GM13976 (cell line): Measurements from ENCODE around the gene UPK2.

Experiments used
- DNase-seq: peaks from one replicate; pipeline ENCODE4 v3.0.0; 2012; ENCODE audit warnings: low spot score
- CTCF ChIP-seq: IDR thresholded peaks from 2 replicates; pipeline ENCODE4 v1.5.1; 2012; ENCODE audit warnings: borderline replicate concordance, mild to moderate bottlenecking; ENCODE audit not compliant: insufficient read depth; ENCODE audit errors: extremely low read depth, missing control alignments, control extremely low read depth
- in situ Hi-C: fragments of 300-500 bp; cut with MboI; formaldehyde crosslinking; loops from one replicate; pipeline ENCODE4 v1.12.0; 2022; ENCODE audit warnings: low sequenced_read_pairs, mixed read lengths, inconsistent platforms; ENCODE audit not compliant: unreplicated experiment

Gene UPK2

GRCh38 chr11:118918128-118918685 is 37.9 kb upstream of the UPK2 start:
- no peak for TF ChIP-seq CTCF
- in situ Hi-C loops: no loop called here
- DNase-seq: no peak

DNA sequence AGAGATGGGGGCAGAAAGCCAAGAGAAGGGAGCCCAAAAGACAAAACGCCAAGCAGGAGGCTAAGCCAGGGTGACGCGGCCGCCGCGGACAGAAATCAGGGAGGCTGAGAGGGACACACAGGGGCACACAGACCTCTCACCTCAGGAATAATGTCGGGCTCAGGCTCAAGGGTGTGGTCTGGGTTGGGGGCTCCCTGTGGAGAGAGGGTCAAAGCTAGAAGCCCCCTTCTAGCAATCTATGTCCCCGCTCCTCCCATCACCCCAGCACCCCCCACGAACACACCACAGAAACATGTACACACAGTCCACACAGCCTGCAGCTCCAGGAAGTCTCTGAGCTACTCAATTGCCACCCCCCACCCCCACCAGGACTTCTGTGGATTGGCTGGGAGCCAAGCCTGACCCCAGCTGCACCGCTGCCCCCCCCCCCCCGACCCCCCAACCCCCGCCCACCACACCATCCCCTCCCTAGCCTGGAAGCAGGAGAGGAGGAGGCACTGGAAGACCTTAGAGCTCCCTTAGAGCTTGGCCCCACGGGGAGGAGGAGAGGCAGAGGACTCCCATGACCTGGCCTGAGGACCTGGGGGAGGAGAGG is 37.3 kb upstream of the UPK2 start:
- TF ChIP-seq CTCF: no peak
- in situ Hi-C loops: no loop called here
- DNase-seq: no peak

DNA sequence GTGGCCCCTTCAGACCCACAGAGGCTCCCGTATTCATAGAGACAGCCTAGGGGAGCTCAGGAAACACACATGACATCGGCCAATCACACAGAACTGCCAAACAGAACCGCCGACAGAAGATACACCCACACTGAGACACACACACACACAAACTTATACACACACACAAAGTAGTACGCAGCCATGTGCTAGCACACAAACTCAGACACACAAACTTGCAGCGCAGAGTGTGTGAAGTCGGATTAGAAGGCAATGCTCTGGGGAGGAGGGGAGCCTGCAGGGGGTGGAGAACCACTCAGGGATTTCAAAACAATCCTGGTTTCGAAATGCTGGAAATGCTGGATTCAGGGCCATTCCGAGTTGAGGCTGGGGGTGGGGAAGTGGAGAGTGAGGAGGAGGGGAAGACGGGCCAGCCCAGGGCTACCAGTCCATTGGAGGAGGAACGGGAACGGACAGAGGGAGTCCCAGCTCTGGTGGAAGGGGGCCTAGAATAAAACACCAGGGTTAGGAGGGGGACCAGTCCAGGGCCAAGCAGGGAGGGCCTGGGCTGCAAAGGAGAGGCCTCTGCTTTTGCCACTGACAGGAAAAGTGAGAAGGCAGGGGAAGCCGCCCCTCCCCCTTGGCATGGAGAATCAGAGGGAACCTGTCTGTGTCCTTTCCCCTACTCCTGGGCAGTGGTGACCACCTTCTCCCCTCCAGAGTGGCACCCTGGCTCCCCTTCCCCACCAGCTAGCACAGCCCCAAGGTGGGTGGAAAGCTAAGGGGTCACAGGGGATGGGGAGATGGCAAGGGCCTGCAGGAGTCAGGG is 34.8 kb upstream of the UPK2 start:
- no peak for DNase-seq
- in situ Hi-C loops: no loop called here
- no peak for TF ChIP-seq CTCF

DNA sequence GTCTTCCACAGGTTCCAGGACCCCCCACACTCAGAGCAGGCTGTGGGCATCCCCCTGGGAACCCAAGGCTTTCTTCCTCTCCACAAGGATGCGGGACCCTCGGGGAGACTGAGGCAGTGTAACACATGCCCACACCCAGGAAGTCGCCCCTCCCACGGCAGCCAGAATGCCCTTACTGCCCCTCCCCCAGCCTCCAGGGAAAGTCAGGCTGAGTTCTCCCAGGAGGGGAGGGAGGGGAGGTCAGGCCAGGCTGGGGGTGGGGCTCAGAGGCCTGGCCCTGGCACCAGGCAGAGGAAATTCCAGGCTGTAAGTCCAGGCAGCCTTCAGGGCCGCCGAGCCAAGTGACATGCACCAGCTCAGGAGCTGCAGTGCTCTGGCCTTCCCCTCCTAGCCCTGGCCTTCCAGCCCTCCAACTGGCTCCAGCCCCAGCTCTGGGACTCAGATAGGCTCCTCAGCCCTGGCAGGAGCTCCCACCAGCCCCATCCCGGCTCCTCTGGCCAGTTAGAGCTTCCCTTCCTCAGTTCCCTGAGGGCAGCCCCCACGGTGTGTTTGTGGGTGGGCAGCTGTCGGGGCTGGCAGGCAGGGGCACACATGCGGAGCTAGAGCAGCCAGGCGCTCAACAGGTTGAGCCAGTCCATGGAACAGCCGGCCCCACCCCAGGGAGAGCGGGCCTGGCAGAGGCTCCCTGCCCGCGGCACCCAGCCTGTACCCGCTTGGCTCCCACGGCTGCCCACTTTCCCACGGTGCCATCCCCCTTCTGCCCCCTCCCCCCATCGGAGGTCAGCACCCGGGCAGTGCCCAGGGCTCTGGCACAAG is 34.0 kb upstream of the UPK2 start:
- TF ChIP-seq CTCF: no peak
- in situ Hi-C loops: no loop called here
- DNase-seq: no peak

DNA sequence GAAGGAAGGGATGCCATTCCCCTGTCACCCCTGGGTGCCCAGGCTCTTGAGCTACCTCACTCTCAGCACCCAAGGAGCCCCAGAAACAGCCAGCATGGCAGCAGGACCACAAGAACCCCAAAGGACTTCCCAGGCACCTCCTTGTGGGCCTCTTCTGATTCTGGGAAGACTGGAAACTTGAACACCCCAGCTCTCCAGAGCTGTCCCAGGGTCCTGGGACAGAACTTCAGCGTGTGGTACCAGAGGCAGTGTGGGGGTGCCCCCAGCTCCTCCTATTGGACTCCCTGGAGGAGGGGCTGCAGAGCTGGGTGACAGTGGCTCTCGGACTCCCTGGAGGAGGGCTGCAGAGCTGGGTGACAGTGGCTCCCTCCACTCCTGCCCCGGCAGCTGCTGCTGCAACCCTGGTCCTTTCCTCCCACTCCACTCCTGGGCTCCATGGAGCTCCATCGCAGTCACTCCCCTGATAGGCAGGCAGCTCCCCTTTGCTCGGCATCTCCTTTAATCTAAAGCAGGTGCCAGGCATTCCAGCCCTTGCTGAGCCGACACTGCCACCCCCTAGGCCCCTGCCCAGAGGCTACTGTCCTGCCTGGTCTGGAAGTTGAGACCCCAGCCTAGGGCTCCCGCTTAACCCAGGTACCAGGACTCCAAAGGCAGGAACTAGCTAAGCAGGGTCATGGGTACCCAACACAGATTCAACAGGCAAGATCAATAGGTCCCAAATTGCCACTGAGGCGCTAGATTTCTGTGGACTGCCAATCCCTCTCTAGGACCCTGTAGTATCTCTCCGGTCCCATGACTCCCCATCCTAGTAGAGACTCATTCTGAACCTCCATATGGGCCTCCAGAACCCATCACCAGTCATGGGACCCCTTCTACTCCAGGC is 33.1 kb upstream of the UPK2 start:
- no peak for DNase-seq
- in situ Hi-C loops: no loop called here
- TF ChIP-seq CTCF: no peak
